ENCODE results near the gene ZNF648. TPM values are rescaled to one million over a fixed set of nuclear protein-coding genes. Genes with fewer than 3 reads are reported as not detected.

Gene ZNF648
- total and polyA plus RNA-seq, 10 of the 15 experiments (the other 5 are each of a cell fraction or from before 2014, with no cell fraction given): 0.05 TPM; not detected in 9

- Histone ChIP-seq H2AFZ (ENCODE audit: control insufficient read depth, low read depth, low read length) (no peak overlapping the region), H3K4me1 (ENCODE audit: control insufficient read depth, insufficient read depth, low read length) (no peaks in the 10 kb centered on the region), H3K9ac (ENCODE audit: control insufficient read depth, insufficient read depth, low read length) (no peak overlapping the region), H3K27ac (ENCODE audit: control insufficient read depth, insufficient read depth) (no peak overlapping the region), H3K27me3 (replicated peaks in 1 of 2; ENCODE audit: control insufficient read depth in 2 of 2, insufficient read depth in 2 of 2, low read length in 1 of 2) (no peaks in the 10 kb centered on the region), H3K9me3 (replicated peaks; ENCODE audit: control insufficient read depth, insufficient read depth, low read length) (no peaks in the 10 kb centered on the region), H3K79me2 (ENCODE audit: control insufficient read depth, insufficient read depth, low read length) (no peaks in the 10 kb centered on the region), H4K20me1 (ENCODE audit: control insufficient read depth, insufficient read depth) (no peaks in the 10 kb centered on the region), H3K36me3 (ENCODE audit: control insufficient read depth in 2 of 2, insufficient read depth in 2 of 2, low read length in 1 of 2) (no peaks in the 10 kb centered on the region), H3K4me2 (ENCODE audit: control insufficient read depth, insufficient read depth) (no peak overlapping the region; the same call in 1 of the 2 replicates), H3K4me3 (no peak overlapping the region)
- in situ Hi-C loops (cut with MboI): loop anchor here (5.0 kb wide), 1 partner anchor 313 kb away; no protein-coding TSS in a partner anchor
- RAD21 ChIA-PET (ENCODE audit: unreplicated experiment): interaction anchor here (0.6 to 2.5 kb wide), 6 partner anchors 9 to 312 kb away, joined by 4 to 16 read pairs (median 6); no protein-coding TSS in a partner anchor
- SMC1A ChIA-PET (ENCODE audit: uncharacterized antibody, unreplicated experiment): interaction anchor here (0.9 to 2.7 kb wide), 13 partner anchors 10 to 700 kb away, joined by 3 to 22 read pairs (median 3); no protein-coding TSS in a partner anchor
- ATAC-seq (peak; percentile 94), DNase-seq (ENCODE audit: low read depth, low spot score) (no peak), FAIRE-seq (peak; percentile 49)
- CTCF ChIA-PET: interaction anchor here (0.6 to 6.0 kb wide), 20 partner anchors 9 to 704 kb away, joined by 3 to 64 read pairs (median 3); no protein-coding TSS in a partner anchor
- POLR2A ChIA-PET: no interaction called here
- intact Hi-C loops (cut with micrococcal nuclease; ENCODE audit: unreplicated experiment): loop anchor here (1.0 to 5.0 kb wide), 4 partner anchors 60 to 698 kb away; no protein-coding TSS in a partner anchor
- TF ChIP-seq YY1 (IDR thresholded peaks at IDR 0.05; ENCODE audit: low read depth, low read length) (0 out of 2 replicates have a peak, but pooled peaks have one; percentile 39), RAD21 (IDR thresholded peaks at IDR 0.05; ENCODE audit: insufficient read depth, low read depth, low read length) (peak; percentile 89), SPI1 (IDR thresholded peaks at IDR 0.05; ENCODE audit: borderline replicate concordance, insufficient read depth, low read depth, low read length) (peak; percentile 59; the same call in 1 of the 2 replicates), TAF1 (IDR thresholded peaks at IDR 0.05; ENCODE audit: borderline replicate concordance, low read depth, low read length) (no peak), SMC3 (IDR thresholded peaks at IDR 0.05; ENCODE audit: borderline replicate concordance, low read length) (peak; percentile 70), CTCF (IDR thresholded peaks at IDR 0.05 in 2 of 3, conservative IDR thresholded peaks at IDR 0.05 in 1 of 3; ENCODE audit: control insufficient read depth in 2 of 3, extremely low read depth in 1 of 3, insufficient read depth in 1 of 3, low read depth in 3 of 3, low read length in 3 of 3) (peak; percentile 67 to 75 (median 74))
- TF ChIP-seq, protein P1, sequence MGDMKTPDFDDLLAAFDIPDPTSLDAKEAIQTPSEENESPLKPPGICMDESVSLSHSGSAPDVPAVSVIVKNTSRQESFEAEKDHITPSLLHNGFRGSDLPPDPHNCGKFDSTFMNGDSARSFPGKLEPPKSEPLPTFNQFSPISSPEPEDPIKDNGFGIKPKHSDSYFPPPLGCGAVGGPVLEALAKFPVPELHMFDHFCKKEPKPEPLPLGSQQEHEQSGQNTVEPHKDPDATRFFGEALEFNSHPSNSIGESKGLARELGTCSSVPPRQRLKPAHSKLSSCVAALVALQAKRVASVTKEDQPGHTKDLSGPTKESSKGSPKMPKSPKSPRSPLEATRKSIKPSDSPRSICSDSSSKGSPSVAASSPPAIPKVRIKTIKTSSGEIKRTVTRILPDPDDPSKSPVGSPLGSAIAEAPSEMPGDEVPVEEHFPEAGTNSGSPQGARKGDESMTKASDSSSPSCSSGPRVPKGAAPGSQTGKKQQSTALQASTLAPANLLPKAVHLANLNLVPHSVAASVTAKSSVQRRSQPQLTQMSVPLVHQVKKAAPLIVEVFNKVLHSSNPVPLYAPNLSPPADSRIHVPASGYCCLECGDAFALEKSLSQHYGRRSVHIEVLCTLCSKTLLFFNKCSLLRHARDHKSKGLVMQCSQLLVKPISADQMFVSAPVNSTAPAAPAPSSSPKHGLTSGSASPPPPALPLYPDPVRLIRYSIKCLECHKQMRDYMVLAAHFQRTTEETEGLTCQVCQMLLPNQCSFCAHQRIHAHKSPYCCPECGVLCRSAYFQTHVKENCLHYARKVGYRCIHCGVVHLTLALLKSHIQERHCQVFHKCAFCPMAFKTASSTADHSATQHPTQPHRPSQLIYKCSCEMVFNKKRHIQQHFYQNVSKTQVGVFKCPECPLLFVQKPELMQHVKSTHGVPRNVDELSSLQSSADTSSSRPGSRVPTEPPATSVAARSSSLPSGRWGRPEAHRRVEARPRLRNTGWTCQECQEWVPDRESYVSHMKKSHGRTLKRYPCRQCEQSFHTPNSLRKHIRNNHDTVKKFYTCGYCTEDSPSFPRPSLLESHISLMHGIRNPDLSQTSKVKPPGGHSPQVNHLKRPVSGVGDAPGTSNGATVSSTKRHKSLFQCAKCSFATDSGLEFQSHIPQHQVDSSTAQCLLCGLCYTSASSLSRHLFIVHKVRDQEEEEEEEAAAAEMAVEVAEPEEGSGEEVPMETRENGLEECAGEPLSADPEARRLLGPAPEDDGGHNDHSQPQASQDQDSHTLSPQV (IDR thresholded peaks at IDR 0.05): no peak
- TF ChIP-seq, protein P2, sequence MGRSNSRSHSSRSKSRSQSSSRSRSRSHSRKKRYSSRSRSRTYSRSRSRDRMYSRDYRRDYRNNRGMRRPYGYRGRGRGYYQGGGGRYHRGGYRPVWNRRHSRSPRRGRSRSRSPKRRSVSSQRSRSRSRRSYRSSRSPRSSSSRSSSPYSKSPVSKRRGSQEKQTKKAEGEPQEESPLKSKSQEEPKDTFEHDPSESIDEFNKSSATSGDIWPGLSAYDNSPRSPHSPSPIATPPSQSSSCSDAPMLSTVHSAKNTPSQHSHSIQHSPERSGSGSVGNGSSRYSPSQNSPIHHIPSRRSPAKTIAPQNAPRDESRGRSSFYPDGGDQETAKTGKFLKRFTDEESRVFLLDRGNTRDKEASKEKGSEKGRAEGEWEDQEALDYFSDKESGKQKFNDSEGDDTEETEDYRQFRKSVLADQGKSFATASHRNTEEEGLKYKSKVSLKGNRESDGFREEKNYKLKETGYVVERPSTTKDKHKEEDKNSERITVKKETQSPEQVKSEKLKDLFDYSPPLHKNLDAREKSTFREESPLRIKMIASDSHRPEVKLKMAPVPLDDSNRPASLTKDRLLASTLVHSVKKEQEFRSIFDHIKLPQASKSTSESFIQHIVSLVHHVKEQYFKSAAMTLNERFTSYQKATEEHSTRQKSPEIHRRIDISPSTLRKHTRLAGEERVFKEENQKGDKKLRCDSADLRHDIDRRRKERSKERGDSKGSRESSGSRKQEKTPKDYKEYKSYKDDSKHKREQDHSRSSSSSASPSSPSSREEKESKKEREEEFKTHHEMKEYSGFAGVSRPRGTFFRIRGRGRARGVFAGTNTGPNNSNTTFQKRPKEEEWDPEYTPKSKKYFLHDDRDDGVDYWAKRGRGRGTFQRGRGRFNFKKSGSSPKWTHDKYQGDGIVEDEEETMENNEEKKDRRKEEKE (IDR thresholded peaks at IDR 0.05): no peak
- no TSS peak for BruUV-seq (replicated peaks)
- WGBS (ENCODE audit: insufficient coverage, insufficient replicate concordance, low lambda C conversion rate, missing lambda C conversion rate): 7% methylated on average over 8 of the region's 8 CpGs
These were observed 23.2 kb upstream of the ZNF648 start for GRCh38 chr1:182084487-182085316.

Data from GM12878 (cell line).